HG02981 (cell line): ENCODE results near the gene TMEM132E.

ENCODE experiments used
- ATAC-seq: cut with Tn5 transposase; IDR thresholded peaks from one replicate; pipeline ENCODE4 v1.9.1; 2021; ENCODE audit warnings: mild to moderate bottlenecking, moderate library complexity; ENCODE audit not compliant: unreplicated experiment

TMEM132E gene

GRCh38 chr17:34598161-34598776 is 18.9 kb downstream of the TMEM132E start:
- no peak for ATAC-seq

- no peak for ATAC-seq
These were observed 22.0 kb downstream of the TMEM132E start for GRCh38 chr17:34601416-34601815.

- no peak for ATAC-seq
These were observed 24.6 kb downstream of the TMEM132E start for GRCh38 chr17:34603974-34604373.

- no peak for ATAC-seq
These were observed 27.4 kb downstream of the TMEM132E start for GRCh38 chr17:34606763-34607162.

- no peak for ATAC-seq
These were observed 28.5 kb downstream of the TMEM132E start for GRCh38 chr17:34607917-34608316.

GRCh38 chr17:34609210-34609609 is 29.8 kb downstream of the TMEM132E start:
- ATAC-seq: no peak

- no peak for ATAC-seq
These were observed 30.7 kb downstream of the TMEM132E start for GRCh38 chr17:34610039-34610438.

GRCh38 chr17:34610506-34610905 is 31.1 kb downstream of the TMEM132E start:
- ATAC-seq: no peak

- ATAC-seq: no peak
These were observed 34.0 kb downstream of the TMEM132E start for GRCh38 chr17:34613064-34614019.

- ATAC-seq: no peak
These were observed 35.3 kb downstream of the TMEM132E start for GRCh38 chr17:34614698-34615097.

- no peak for ATAC-seq
These were observed 35.9 kb downstream of the TMEM132E start for GRCh38 chr17:34615326-34615725.

- ATAC-seq: no peak
These were observed 36.8 kb downstream of the TMEM132E start for GRCh38 chr17:34616148-34616547.

- no peak for ATAC-seq
These were observed 38.0 kb downstream of the TMEM132E start for GRCh38 chr17:34617398-34617797.

GRCh38 chr17:34619687-34620217 is 40.4 kb downstream of the TMEM132E start:
- ATAC-seq: no peak

GRCh38 chr17:34620458-34620857 is 41.1 kb downstream of the TMEM132E start:
- ATAC-seq: no peak

GRCh38 chr17:34622862-34623623 is 43.7 kb downstream of the TMEM132E start:
- ATAC-seq: no peak

GRCh38 chr17:34623856-34624766 is 44.7 kb downstream of the TMEM132E start:
- ATAC-seq: no peak

- ATAC-seq: no peak
These were observed 45.5 kb downstream of the TMEM132E start for GRCh38 chr17:34624767-34625383.

GRCh38 chr17:34626121-34626681 is 46.8 kb downstream of the TMEM132E start:
- no peak for ATAC-seq
